OCI-LY3 (cell line): ENCODE results near the gene CAMKMT.

Source experiments
- EZH2phosphoT487 ChIP-seq: fragments of 200-600 bp; shearing (Covaris generic); IDR thresholded peaks from 2 replicates; pipeline ENCODE4 v1.6.1; 2018; ENCODE audit warnings: antibody characterized with exemption, mixed run types, low read depth
- TF ChIP-seq, protein P1 (sequence below): fragments of 200-600, 300-600 bp; sonication (generic); IDR thresholded peaks from 2 replicates; pipeline ENCODE4 v1.5.1; 2014; ENCODE audit warnings: antibody characterized with exemption, low read length, low read depth

DNA sequence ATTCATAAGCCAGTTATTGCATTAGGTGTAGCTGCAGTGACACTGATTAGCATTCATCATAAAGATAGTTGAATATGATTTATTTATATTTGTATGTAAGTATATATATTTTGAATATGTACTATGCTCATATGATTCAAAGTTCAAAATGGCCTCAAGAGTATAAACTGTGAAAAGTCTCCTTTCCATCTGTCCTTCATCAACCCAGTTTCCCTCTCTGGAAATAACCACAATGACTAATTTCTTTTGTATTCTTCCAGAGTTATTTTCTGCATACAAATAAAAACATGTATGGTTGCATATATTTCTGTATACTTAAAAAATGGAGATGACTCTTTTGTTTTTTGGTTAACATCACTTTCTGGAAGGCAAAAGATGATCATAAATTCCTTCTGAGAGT, 95.2 kb downstream of the CAMKMT start:
- TF ChIP-seq, protein P1, sequence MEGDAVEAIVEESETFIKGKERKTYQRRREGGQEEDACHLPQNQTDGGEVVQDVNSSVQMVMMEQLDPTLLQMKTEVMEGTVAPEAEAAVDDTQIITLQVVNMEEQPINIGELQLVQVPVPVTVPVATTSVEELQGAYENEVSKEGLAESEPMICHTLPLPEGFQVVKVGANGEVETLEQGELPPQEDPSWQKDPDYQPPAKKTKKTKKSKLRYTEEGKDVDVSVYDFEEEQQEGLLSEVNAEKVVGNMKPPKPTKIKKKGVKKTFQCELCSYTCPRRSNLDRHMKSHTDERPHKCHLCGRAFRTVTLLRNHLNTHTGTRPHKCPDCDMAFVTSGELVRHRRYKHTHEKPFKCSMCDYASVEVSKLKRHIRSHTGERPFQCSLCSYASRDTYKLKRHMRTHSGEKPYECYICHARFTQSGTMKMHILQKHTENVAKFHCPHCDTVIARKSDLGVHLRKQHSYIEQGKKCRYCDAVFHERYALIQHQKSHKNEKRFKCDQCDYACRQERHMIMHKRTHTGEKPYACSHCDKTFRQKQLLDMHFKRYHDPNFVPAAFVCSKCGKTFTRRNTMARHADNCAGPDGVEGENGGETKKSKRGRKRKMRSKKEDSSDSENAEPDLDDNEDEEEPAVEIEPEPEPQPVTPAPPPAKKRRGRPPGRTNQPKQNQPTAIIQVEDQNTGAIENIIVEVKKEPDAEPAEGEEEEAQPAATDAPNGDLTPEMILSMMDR: no peak
- no peak for TF ChIP-seq EZH2phosphoT487
